Heart left ventricle (tissue), 13 donors: Measurements from ENCODE around the gene YARS1.

Experiments
- POLR2A ChIP-seq, 2 donors: fragments of 450-650 bp; IDR thresholded peaks; one replicate each; pipeline ENCODE4 v1.6.1; 2017; ENCODE audit warnings: antibody characterized with exemption in 2 of 2, mild to moderate bottlenecking in 2 of 2, moderate library complexity in 2 of 2
- TF ChIP-seq, protein P1 (sequence below), 12 donors: fragments of 200-600 bp; sonication (generic) in 4 of 12; IDR thresholded peaks; one replicate each; pipeline versions ENCODE4 v1.5.0 to v1.8.0; 2018 to 2022; ENCODE audit warnings: antibody characterized with exemption in 12 of 12, mild to moderate bottlenecking in 5 of 12
- donor health status: ischemic (EF 13 %, LVEDD 7.1; RV severe dilation, severe dysfunction).
- donor health status: DM: no; HTN: yes; CAD: no.
- donor health status: DM: no; HTN: no; CAD: no.
- donor health status: ischemic (EF 25% LVEDD 6.9; RV normal size, moderate dysfunction).
- donor health status: ischemic (EF 25% LVEDD 5.7; RV mildly dilated, moderate dysfunction).
- donor health status: ischemic (EF 35%, LVEDD 5.7; RV mildly dilated, moderate dysfunction).
- donor health status: nonischemic (EF 11% LVEDD 7.7; RV severe dilation, severe dysfunction).
- donor health status: DM: yes; HTN: yes; CAD: no.
- donor health status: PGD.
- donor health status: ischemic (EF 29% LVEDD 5.4; RV normal size, mild dysfunction).
- donor health status: nonischemic (EF 23%, LVEDD 6.1; RV moderate dilation, normal function).

DNA sequence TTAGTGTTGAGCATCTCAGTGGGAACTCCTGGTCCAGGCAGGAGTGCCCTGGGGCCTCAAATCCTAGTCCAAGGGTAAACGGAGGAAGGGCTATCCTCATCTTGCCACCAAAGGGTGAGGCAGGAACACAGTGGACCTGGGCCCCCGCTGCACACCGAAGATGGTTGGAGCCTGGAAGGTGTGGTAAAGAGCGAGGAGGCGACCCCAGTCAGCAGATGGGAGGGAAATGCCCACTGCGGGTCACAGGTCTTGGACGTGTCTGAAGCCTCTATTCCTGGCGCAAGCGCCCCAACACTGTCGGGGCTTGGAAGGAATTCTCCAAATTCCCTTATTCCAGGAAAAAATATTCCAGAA is 76.1 kb downstream of the YARS1 start:
- TF ChIP-seq, protein P1, sequence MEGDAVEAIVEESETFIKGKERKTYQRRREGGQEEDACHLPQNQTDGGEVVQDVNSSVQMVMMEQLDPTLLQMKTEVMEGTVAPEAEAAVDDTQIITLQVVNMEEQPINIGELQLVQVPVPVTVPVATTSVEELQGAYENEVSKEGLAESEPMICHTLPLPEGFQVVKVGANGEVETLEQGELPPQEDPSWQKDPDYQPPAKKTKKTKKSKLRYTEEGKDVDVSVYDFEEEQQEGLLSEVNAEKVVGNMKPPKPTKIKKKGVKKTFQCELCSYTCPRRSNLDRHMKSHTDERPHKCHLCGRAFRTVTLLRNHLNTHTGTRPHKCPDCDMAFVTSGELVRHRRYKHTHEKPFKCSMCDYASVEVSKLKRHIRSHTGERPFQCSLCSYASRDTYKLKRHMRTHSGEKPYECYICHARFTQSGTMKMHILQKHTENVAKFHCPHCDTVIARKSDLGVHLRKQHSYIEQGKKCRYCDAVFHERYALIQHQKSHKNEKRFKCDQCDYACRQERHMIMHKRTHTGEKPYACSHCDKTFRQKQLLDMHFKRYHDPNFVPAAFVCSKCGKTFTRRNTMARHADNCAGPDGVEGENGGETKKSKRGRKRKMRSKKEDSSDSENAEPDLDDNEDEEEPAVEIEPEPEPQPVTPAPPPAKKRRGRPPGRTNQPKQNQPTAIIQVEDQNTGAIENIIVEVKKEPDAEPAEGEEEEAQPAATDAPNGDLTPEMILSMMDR (IDR thresholded peaks at IDR 0.05): no peak
- no peak for TF ChIP-seq POLR2A (IDR thresholded peaks at IDR 0.05)
